Activated T-helper 1 cell treated with anti-CD3 and anti-CD28 coated beads, Interleukin-2, amount 50 U/mL, for 16 hours (primary cell): Measurements from ENCODE around the gene SOX1.

Experiments used
- DNase-seq, 2 donors: peaks; one replicate each; pipeline ENCODE4 v3.0.0-alpha.2; 2020; ENCODE audit warnings: low read depth in 1 of 2, low spot score in 1 of 2

The SOX1 gene

DNA sequence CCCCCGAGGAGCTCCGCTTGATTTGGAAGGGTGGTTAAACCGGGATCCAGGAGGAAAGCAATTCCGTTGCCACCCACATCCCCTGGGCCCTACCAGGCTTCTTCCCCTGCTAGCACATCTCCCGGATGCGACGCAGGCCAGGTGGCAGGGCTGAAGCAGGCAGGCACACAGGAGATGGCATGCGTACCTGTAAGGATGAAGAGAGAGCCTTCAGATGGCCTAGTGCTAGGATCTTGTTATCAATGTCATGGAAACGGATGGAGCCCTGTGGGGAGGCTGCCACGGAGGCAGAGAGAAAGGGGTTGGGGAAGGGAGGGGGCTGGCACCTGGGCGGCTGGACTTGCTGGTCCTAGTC is 8.5 kb upstream of the SOX1 start:
- no peak for DNase-seq

DNA sequence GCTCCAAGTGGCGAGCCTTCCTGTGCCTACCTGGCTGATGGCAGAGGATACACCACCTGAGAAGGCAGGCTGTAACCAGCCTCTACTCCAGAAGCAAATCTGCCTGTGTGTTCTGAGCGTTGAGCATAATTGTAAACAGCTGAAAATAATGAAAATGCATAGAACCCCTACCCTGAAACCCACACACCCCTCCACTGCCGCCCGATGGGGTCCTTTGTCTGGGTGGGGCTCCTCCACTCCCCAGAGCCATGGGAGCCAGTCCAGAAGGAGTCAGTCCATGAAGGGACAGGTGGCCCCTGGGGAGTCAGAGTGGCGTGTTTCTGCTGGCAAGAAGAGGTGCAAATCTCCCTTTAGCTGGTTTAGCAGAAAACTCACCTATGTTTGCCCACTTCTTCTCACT is 8.0 kb upstream of the SOX1 start:
- no peak for DNase-seq

DNA sequence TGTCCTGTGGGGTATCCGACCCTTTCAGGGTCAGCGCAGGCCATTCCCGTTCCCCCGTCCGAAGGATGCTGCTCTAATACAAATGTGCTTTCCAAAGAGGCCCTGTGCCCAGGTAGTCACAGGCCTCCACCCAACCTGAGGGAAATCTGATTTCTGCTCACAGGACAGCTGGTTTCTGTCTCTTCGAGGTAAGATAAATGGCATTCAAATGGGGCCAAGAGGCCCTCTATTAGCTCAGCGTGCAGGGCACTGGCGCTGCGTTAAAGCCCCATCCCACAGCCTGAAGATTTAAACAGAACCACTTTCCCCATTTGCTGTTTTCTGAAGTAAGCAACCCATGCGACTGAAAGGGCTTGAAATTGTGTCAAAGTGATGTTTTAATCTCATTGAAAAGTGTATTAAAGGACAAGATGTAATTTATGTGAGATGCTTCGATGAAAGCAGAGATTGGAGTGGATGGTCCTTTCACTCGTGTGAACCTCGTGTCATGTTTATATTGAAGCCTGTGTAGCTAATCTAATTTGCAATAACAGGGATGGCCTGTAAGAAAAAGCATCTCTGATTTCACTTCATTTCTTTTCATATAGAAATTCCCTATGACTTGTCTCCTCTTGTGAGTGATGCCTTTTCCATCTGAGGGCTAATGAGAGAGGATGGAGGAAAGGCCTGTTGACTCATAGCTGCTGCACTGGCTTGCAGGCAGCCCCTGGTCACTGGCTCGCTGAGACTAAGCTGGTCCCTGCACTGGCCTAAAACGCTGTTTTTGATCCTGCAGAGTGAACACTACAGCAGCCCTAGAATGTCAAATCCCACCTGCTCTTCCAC is 7.3 kb upstream of the SOX1 start:
- DNase-seq, result no peak

DNA sequence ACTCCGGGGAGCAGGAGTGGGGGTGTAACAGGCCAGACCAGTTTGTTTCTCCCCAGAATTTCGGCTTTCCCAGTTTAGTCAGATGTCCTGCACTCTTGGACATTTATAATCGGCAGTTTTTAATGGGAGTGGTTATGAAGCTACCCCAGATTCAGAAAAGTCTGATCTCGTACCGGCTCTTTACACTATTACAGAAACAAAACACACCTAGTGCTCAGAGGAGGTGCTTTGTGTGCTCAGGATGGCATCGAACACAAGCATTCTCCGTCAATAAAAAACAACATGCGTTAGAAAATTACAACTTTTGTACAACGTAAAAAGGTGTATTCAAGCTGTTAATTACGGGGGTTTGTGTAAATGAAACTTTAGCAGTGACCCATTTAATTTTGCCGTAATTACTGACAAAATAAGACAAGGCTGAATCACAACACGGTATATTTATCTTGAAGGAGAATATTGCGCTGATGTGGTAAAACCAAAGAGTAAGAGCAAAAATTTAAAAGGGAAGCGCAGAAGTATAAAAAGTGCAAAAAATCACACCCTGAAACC is 6.6 kb upstream of the SOX1 start:
- no peak for DNase-seq

DNA sequence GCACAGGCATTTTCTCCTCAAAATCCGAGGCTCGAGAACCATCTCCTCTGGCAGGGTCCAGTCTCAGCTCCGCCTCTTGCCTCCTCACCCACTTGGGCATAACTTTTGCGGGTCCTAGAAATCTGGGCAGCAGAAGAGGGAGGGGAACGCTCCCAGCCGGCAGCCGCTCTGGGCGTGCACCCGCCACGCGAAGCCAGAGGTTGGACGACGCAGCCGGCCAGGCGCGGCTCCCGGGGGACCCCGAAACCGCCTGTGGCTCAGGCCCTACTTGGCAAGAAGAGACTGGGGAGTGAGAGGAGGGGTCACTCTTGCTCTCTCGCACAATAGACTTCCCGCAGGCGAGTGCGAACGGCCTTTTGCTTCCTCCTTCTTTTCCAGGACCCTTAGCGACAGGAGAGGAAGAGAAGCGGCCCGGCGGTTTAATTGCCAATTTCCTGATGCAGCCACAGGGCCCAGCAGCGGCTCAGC is 6.0 kb upstream of the SOX1 start:
- no peak for DNase-seq

DNA sequence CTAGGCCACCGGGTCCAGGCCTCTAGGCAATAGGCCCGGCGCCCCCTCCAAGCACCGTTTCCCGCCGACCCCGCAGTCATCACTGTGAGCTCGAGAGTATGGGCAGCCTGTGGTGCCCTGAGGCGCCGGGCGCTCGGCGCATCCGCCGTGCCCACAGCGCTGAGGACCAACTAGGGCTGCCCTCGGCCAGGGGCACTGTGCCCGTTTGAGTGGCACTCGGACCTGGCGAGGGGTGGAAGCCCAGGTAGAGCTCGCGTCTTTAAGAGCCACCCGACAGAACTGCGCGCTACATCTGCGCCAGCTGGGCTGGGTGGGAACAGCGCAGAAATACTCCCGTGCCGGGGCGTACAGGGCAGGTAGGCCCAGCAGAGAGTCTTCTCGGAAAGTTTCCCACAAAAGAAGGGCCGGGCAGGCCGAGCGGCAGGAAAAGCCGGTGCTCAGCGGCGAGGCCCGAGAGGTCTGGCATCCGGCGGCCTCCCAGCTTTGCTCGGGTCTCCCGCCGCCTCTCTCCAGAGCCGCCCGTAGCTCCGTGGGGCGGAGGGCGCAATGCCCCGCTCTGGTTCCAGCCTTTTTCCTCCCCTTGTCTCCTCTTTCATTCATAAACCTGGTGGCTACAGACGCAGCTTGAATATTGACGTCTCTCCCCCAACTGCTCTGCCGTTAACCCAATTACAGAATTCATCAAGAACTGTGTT is 5.4 kb upstream of the SOX1 start:
- no peak for DNase-seq

DNA sequence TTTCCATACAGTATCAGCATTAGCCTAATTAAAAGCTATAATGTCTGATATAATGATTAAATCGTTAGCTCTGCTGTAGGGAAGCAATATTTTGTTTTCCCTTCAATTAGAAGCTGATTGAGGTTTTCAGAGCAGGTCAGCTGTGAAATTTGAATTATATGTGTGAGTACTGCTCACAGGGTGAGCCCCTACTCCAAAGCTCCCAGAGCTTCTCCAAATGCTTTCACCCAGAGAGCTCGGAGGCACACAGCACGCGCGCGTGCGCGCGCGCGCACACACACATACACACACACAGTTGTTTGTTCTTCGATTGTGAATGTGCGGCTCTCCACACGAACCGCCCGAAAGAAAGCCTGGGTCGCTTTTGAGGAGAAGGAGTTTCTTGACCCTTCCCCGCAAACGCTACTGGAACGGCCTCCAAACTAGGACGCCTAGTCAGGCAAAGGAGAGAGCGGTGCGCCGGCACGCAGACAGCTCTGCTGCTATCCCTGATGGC is 4.8 kb upstream of the SOX1 start:
- DNase-seq, result no peak

DNA sequence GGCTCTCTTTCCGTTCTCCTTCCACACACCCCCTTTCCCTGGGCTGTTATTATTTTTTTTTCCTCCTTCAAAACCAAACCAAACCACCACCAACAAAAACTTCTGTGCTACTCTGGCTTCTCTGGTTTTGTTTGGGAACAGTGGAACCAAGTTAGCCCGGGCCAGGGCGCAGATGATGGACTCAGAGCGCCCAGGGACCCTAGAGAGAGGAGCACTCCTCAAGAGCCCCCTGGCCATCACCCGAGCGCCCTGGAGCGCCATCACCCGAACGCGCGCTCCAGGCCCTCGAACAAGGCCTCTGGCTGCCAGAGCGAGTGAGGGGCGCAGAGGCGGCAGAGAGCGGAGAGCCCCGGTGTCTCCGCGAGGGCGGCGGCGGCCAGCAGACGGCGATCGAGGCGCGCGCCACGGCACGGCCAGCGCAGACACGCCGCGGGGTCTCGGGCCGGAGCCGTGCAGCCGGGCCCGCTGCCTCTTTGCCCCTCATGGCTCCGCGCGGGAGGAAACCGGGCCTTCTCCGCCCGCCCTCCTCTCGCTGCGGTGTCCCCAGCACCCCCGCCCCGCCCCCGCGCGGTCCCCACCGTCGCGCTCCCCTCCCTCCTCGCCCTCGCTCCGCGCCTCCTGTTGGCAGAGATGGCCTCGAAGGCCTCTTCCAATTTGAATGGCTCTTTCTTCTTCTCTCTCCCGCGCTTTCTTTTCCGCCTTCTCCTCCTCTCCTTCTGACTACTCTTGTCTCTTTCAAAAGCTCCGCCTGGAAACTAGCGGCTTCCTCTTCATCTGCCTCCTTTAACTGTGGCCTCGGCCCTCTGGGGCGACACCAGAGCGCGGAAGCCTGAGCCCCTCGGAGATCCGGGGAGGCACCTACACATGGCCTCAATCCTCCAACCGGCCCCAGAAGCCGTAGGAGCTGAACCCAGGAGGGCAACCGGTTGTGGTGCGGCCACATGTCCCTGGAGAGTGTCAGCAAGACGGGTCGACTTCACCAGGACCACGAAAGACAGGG is 4.1 kb upstream of the SOX1 start:
- DNase-seq, result no peak

DNA sequence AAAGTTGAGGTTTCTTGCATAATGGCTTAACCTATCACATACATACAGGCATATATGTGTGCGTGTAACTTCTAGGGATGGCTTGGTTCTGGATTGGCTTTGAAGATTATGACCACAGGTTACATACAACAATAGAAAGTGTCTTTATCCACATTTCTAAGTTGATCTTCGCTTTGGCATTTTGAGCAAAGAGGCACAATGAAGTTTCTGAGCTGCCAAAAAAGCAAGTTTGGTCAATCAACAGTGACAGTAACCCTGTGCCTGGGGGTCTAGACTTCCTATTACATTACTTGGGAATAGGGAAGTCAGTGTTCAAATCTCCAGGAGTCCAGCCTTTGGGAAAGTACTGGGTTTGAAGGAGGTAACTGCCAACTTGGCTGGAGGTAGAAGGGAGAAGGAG is 3.1 kb upstream of the SOX1 start:
- no peak for DNase-seq

DNA sequence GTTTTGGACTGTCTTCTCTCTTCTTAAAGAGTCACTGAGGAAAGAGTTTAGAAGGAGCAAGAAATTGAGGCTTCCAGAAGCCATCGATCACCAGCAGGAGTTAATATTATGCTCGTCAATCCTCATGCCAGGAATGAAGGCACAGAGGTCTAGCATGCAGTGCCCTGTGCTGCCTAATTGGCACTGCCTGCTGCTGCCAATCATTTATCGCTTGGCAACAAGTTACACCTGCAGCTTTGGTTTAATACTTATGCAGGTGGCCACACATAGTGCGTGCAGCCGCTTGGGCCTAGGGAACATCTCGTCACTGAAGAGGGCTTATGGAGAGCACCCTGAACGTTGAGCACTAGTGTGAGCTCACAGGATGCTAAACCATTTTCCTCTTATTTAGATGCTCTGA is 2.7 kb upstream of the SOX1 start:
- no peak for DNase-seq

DNA sequence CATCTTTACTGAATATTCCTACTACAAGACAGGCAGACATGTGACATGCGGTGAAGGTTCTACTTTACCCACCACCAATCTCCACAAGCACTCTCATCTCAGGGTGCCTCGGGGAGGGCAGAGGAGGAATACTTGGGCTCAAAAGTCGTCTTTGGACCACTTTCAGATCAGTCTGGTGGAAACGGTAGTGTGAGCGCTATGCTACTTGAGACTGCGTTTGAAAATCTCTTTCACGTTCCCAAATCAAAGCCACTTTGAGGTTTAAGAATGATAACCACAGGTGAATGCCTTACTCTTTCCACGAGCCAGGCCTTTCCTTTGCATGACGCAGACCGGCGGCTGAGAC is 1.5 kb upstream of the SOX1 start:
- no peak for DNase-seq

DNA sequence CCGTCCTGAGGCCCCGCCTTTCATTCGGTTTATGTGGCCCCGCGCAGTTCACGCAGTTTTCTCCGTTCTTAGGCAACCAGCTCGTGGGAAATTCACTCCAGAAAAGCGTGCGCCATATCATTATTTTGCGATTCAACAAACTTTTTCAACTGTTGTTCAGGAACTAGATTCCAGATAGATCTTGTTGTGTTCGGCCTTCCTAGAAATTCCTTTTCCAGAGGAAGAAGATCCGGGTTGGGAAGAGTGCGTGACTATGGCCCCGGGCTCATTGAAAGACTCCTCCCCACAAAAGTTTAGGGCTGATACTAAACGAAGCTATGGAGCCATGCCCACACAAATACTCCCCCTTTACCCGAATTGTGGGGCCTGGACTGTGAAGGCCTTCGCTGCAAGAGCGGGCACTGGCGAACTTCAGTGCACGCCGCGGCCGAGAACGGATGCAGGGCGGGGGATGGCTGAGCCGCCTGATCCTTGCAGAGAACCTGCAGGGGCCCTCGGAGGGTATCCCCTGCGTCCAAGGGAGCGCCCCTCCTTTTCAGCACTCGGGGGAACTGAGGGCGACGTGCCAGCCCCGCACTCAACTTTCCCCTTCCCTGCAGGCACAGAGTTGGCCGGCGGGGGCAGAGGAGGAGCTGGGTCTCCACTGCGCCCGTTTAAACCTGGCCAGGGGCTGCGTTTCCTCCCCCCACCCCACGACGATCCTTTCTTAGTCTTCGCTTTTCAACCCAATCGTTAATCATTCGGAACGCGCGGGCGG is 904 bp upstream of the SOX1 start:
- DNase-seq, result no peak

DNA sequence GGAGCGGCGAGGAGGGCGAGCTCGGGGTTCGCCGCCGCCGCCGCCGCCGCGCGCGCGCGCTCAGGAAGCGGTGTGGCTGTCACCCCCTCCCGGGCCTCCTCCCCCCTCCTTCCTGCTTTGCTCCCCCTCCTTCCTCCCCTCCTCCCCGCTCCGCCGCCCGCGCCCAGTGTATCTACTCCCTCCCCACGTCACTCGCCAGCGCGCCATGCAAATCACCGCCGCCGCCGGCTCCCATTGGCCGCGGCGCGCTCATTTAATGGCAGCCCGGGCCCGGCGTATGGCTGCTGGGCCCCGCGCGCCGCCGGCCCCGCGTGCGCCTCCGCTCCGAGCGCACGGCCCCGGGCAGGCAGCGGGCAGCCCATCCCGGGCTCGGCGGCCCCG is 335 bp upstream of the SOX1 start:
- peak in 1 of 2 donors; percentile 36 for DNase-seq

DNA sequence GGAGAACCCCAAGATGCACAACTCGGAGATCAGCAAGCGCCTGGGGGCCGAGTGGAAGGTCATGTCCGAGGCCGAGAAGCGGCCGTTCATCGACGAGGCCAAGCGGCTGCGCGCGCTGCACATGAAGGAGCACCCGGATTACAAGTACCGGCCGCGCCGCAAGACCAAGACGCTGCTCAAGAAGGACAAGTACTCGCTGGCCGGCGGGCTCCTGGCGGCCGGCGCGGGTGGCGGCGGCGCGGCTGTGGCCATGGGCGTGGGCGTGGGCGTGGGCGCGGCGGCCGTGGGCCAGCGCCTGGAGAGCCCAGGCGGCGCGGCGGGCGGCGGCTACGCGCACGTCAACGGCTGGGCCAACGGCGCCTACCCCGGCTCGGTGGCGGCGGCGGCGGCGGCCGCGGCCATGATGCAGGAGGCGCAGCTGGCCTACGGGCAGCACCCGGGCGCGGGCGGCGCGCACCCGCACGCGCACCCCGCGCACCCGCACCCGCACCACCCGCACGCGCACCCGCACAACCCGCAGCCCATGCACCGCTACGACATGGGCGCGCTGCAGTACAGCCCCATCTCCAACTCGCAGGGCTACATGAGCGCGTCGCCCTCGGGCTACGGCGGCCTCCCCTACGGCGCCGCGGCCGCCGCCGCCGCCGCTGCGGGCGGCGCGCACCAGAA is 1.1 kb downstream of the SOX1 start:
- no peak for DNase-seq

DNA sequence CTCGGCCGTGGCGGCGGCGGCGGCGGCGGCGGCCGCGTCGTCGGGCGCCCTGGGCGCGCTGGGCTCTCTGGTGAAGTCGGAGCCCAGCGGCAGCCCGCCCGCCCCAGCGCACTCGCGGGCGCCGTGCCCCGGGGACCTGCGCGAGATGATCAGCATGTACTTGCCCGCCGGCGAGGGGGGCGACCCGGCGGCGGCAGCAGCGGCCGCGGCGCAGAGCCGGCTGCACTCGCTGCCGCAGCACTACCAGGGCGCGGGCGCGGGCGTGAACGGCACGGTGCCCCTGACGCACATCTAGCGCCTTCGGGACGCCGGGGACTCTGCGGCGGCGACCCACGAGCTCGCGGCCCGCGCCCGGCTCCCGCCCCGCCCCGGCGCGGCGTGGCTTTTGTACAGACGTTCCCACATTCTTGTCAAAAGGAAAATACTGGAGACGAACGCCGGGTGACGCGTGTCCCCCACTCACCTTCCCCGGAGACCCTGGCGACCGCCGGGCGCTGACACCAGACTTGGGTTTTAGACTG is 1.7 kb downstream of the SOX1 start:
- DNase-seq, result no peak

DNA sequence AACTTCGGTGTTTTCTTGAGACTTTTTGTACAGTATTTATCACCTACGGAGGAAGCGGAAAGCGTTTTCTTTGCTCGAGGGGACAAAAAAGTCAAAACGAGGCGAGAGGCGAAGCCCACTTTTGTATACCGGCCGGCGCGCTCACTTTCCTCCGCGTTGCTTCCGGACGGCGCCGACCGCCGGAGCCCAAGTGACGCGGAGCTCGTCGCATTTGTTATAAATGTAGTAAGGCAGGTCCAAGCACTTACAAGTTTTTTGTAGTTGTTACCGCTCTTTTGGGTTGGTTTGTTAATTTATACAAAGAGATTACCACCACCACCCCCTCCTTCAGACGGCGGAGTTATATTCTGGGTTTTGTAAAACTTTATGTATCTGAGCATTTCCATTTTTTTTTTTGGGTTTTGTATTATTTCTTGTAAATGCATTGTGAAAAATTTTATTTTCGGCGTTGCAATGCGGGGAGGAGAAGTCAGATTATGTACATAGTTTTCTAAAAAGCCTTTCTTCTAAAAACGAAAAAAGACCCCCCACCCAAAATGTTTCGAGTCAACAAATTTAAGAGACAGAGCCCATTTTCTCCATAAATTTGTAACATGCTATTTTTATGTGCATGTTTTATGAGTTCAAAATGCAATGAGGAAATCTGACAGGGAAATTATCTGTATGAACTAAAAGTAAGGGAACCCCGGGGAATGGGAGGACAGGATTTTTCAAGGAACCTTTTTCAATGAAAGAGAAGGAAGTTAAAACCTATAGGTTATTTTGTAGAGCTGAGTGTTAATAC is 2.3 kb downstream of the SOX1 start:
- DNase-seq, result no peak

DNA sequence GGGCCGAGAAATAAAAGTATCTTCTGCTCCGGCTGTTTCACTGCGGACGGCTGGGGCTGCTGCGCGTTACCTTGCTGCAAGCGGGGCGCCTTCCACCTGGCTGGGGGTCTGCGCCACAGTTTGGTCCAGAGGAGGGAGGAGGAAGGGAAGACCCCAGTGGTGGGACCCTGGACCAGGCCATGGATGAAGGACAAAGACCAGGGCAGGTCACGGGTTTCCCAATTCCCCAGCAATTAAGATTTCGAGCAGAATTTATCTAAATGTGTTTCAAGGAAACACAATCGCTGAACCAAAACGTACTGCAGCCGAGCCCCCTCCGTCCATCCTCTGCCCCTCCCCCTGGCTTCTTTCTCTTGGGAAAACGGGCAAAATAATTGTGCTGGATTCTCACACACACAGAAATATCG is 2.9 kb downstream of the SOX1 start:
- DNase-seq, result no peak

DNA sequence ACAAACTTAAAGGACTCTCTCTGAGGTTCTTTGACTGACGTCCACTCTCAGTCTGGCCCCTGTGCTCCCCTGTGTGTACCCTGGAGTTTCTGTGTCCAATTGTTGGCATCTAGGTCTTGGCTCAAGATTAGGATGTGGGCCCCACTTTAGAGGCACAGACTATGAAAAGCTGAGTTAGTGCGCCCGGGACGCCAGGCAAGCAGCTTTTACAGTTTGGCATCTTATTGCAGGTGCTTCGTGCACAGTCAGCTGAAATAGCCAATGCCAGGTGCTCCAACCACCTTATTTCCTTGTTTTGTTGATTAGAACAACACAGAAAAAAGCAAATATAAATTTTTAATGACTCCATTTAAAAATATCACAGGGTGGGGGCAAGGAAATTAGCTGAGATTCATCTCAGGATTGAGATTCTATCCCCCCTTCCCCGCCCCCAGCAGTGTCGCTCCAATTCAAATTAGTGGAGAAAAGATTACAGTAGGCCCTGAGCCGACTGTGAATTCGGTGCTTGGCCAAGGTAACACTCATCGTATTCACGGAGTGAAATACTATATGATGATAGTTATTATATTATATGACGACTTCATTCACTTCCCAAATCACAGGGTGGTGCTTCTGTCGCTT is 4.3 kb downstream of the SOX1 start:
- DNase-seq, result no peak
